Measurements from ENCODE around the gene CARD10. TPM values are rescaled to one million over a fixed set of nuclear protein-coding genes. Genes with fewer than 3 reads are reported as not detected.
A peak's percentile ranks its signal among the peaks of the same experiment; 100 is the strongest.

CARD10 gene
- total RNA-seq, 1 experiment from 2014 or later: 17.5 TPM

DNA sequence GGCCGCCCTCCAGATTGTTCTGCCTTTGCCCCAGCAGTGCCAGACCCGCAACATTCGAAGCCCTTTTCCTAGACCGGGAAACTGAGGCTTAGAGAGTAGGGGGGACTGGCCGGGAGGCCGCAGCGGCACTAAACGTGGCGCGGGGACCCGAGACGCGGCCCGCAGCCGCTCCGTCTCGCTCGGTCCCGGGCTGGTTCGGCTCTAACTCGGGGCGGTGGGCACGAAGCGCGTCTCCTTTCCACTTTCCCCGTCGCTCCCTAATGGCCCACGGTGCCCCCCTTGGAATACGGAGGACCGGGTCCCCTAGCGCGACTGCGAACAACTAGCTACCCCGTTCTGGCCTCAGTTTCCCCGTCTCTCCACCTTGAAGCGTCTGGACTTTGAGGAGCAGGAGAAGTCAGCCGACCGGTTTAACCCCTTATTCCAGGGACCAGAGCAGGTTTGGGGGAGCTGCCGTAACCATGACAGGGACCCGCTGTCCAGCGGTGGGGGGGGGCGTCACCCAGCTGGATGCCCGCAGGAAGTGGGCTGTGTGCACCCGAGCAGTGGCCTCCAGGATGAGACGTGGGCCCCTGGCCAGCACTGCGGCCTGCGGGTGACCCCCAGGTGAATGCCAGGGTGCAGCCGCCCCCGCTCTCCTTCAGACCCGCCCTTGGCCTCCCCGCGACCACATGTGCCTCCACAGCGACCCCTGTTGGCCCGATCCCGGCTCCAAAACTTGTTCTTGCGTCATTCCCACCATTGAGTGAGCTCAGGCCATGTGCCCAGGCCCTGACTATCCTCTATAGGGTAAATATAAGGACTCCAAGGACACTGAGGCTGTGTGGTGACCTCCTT lies 42.2 kb upstream of the CARD10 start:
- Mint-ChIP-seq H3K36me3 (no peaks in the 10 kb centered on the region), H3K9me3 (no peaks in the 10 kb centered on the region), H3K27ac (no peak overlapping the region), H3K4me1 (peaks cover 48% of the 10 kb centered on the region), H3K4me3 (peak overlapping the region; percentile 73), H3K27me3 (ENCODE audit: low read depth) (peaks cover 52% of the 10 kb centered on the region)
- CTCF ChIA-PET: interaction anchor here (0.5 to 20.7 kb wide), 28 partner anchors 9 to 390 kb away, joined by 3 to 728 read pairs (median 4); partner anchors contain the start of genes ANKRD54, GGA1, LGALS2 and PDXP
- DNase-seq (ENCODE audit: low spot score) (peak; percentile 95), ATAC-seq (peak; percentile 53)
- TF ChIP-seq NFYB (CRISPR knock-in tag; conservative IDR thresholded peaks at IDR 0.05; ENCODE audit: low read depth) (no peak), NR3C1 (CRISPR knock-in tag; conservative IDR thresholded peaks at IDR 0.05; ENCODE audit: low read depth) (no peak), SOX15 (CRISPR knock-in tag; IDR thresholded peaks at IDR 0.05) (no peak), EMX1 (CRISPR knock-in tag; IDR thresholded peaks at IDR 0.05) (no peak), ZBTB21 (CRISPR knock-in tag; IDR thresholded peaks at IDR 0.05; ENCODE audit: borderline replicate concordance) (peak; percentile 70; the same call in 1 of the 2 replicates), USF1 (CRISPR knock-in tag; IDR thresholded peaks at IDR 0.05) (peak; percentile 68; the same call in 1 of the 2 replicates), GABPB1 (CRISPR knock-in tag; IDR thresholded peaks at IDR 0.05) (peak; percentile 99), NR1H2 (CRISPR knock-in tag; IDR thresholded peaks at IDR 0.05) (no peak), SP1 (CRISPR knock-in tag; conservative IDR thresholded peaks at IDR 0.05) (no peak), CREB1 (CRISPR knock-in tag; IDR thresholded peaks at IDR 0.05) (no peak), RELA (CRISPR knock-in tag; IDR thresholded peaks at IDR 0.05; ENCODE audit: borderline replicate concordance) (no peak), HMGXB4 (CRISPR knock-in tag; IDR thresholded peaks at IDR 0.05) (peak; percentile 50), ESRRA (CRISPR knock-in tag; IDR thresholded peaks at IDR 0.05; ENCODE audit: borderline replicate concordance) (no peak), FOXP1 (CRISPR knock-in tag; IDR thresholded peaks at IDR 0.05; ENCODE audit: borderline replicate concordance) (0 out of 2 replicates have a peak, but pooled peaks have one; percentile 36), CTCF (IDR thresholded peaks at IDR 0.05) (peak; percentile 75)
- TF ChIP-seq, protein P1, sequence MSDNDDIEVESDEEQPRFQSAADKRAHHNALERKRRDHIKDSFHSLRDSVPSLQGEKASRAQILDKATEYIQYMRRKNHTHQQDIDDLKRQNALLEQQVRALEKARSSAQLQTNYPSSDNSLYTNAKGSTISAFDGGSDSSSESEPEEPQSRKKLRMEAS (CRISPR knock-in tag; IDR thresholded peaks at IDR 0.05): peak; percentile 99
- TF ChIP-seq, protein P2, sequence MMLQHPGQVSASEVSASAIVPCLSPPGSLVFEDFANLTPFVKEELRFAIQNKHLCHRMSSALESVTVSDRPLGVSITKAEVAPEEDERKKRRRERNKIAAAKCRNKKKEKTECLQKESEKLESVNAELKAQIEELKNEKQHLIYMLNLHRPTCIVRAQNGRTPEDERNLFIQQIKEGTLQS (CRISPR knock-in tag; conservative IDR thresholded peaks at IDR 0.05): peak; percentile 97
- TF ChIP-seq, protein P3, sequence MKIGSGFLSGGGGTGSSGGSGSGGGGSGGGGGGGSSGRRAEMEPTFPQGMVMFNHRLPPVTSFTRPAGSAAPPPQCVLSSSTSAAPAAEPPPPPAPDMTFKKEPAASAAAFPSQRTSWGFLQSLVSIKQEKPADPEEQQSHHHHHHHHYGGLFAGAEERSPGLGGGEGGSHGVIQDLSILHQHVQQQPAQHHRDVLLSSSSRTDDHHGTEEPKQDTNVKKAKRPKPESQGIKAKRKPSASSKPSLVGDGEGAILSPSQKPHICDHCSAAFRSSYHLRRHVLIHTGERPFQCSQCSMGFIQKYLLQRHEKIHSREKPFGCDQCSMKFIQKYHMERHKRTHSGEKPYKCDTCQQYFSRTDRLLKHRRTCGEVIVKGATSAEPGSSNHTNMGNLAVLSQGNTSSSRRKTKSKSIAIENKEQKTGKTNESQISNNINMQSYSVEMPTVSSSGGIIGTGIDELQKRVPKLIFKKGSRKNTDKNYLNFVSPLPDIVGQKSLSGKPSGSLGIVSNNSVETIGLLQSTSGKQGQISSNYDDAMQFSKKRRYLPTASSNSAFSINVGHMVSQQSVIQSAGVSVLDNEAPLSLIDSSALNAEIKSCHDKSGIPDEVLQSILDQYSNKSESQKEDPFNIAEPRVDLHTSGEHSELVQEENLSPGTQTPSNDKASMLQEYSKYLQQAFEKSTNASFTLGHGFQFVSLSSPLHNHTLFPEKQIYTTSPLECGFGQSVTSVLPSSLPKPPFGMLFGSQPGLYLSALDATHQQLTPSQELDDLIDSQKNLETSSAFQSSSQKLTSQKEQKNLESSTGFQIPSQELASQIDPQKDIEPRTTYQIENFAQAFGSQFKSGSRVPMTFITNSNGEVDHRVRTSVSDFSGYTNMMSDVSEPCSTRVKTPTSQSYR (CRISPR knock-in tag; IDR thresholded peaks at IDR 0.05): peak; percentile 59; the same call in 1 of the 2 replicates
- TF ChIP-seq, protein P4, sequence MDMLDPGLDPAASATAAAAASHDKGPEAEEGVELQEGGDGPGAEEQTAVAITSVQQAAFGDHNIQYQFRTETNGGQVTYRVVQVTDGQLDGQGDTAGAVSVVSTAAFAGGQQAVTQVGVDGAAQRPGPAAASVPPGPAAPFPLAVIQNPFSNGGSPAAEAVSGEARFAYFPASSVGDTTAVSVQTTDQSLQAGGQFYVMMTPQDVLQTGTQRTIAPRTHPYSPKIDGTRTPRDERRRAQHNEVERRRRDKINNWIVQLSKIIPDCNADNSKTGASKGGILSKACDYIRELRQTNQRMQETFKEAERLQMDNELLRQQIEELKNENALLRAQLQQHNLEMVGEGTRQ (CRISPR knock-in tag; IDR thresholded peaks at IDR 0.05): 0 out of 2 replicates have a peak, but pooled peaks have one; percentile 41
- POLR2A ChIA-PET: interaction anchor here (0.6 to 1.5 kb wide), 5 partner anchors 9 to 1645 kb away, joined by 4 to 14 read pairs (median 6); no protein-coding TSS in a partner anchor

Measured in WTC11 (cell line).